ENCODE results near the gene RAPGEF6.

RAPGEF6 gene

GRCh38 chr5:131406975-131407638 is 227.9 kb downstream of the RAPGEF6 start (continued):
- TF ChIP-seq, protein P1, sequence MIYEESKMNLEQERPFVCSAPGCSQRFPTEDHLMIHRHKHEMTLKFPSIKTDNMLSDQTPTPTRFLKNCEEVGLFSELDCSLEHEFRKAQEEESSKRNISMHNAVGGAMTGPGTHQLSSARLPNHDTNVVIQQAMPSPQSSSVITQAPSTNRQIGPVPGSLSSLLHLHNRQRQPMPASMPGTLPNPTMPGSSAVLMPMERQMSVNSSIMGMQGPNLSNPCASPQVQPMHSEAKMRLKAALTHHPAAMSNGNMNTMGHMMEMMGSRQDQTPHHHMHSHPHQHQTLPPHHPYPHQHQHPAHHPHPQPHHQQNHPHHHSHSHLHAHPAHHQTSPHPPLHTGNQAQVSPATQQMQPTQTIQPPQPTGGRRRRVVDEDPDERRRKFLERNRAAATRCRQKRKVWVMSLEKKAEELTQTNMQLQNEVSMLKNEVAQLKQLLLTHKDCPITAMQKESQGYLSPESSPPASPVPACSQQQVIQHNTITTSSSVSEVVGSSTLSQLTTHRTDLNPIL (CRISPR knock-in tag; IDR thresholded peaks at IDR 0.05; ENCODE audit: low read depth), result no peak
- no peak for TF ChIP-seq ZNF70 (CRISPR knock-in tag; IDR thresholded peaks at IDR 0.05)
- TF ChIP-seq TSHZ2 (CRISPR knock-in tag; IDR thresholded peaks at IDR 0.05), result no peak
- TF ChIP-seq, protein P2, sequence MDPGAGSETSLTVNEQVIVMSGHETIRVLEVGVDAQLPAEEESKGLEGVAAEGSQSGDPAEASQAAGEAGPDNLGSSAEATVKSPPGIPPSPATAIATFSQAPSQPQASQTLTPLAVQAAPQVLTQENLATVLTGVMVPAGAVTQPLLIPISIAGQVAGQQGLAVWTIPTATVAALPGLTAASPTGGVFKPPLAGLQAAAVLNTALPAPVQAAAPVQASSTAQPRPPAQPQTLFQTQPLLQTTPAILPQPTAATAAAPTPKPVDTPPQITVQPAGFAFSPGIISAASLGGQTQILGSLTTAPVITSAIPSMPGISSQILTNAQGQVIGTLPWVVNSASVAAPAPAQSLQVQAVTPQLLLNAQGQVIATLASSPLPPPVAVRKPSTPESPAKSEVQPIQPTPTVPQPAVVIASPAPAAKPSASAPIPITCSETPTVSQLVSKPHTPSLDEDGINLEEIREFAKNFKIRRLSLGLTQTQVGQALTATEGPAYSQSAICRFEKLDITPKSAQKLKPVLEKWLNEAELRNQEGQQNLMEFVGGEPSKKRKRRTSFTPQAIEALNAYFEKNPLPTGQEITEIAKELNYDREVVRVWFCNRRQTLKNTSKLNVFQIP (CRISPR knock-in tag; IDR thresholded peaks at IDR 0.05; ENCODE audit: borderline replicate concordance, low read depth), result no peak

- no peak for TF ChIP-seq GLIS3 (CRISPR knock-in tag; IDR thresholded peaks at IDR 0.05)
- no peak for TF ChIP-seq ZNF8 (CRISPR knock-in tag; IDR thresholded peaks at IDR 0.05)
- TF ChIP-seq, protein P1 (CRISPR knock-in tag; IDR thresholded peaks at IDR 0.05; ENCODE audit: low read depth), result no peak
- no peak for TF ChIP-seq ZNF565 (CRISPR knock-in tag; conservative IDR thresholded peaks at IDR 0.05; ENCODE audit: low read depth)
- TF ChIP-seq ZFP3 (CRISPR knock-in tag; IDR thresholded peaks at IDR 0.05), result no peak
- no peak for TF ChIP-seq ZC3H10 (CRISPR knock-in tag; IDR thresholded peaks at IDR 0.05)
- TF ChIP-seq ZNF70 (CRISPR knock-in tag; IDR thresholded peaks at IDR 0.05), result no peak
- no peak for TF ChIP-seq BACH2 (CRISPR knock-in tag; IDR thresholded peaks at IDR 0.05; ENCODE audit: borderline replicate concordance)
- no peak for TF ChIP-seq ZFP30 (CRISPR knock-in tag; IDR thresholded peaks at IDR 0.05)
- TF ChIP-seq, protein P2 (CRISPR knock-in tag; IDR thresholded peaks at IDR 0.05; ENCODE audit: borderline replicate concordance, low read depth), result no peak
- no peak for TF ChIP-seq ISL1 (CRISPR knock-in tag; IDR thresholded peaks at IDR 0.05)
- ATAC-seq, result no peak
Measured at GRCh38 chr5:131406076-131406475, 229.0 kb downstream of the RAPGEF6 start.

- TF ChIP-seq ISL1 (CRISPR knock-in tag; IDR thresholded peaks at IDR 0.05) (no peak), OSR1 (CRISPR knock-in tag; IDR thresholded peaks at IDR 0.05) (no peak), ZFP3 (CRISPR knock-in tag; IDR thresholded peaks at IDR 0.05) (no peak), BACH2 (CRISPR knock-in tag; IDR thresholded peaks at IDR 0.05; ENCODE audit: borderline replicate concordance) (no peak), ZC3H10 (CRISPR knock-in tag; IDR thresholded peaks at IDR 0.05) (no peak), ZNF70 (CRISPR knock-in tag; IDR thresholded peaks at IDR 0.05) (no peak), TSHZ2 (CRISPR knock-in tag; IDR thresholded peaks at IDR 0.05) (no peak), ZNF565 (CRISPR knock-in tag; conservative IDR thresholded peaks at IDR 0.05; ENCODE audit: low read depth) (no peak), CSDC2 (CRISPR knock-in tag; IDR thresholded peaks at IDR 0.05) (no peak), GLIS3 (CRISPR knock-in tag; IDR thresholded peaks at IDR 0.05) (no peak)
- no peak for ATAC-seq
Measured at GRCh38 chr5:131405674-131406073, 229.4 kb downstream of the RAPGEF6 start.
